Measurements from ENCODE around the gene CLDND2.

DNA sequence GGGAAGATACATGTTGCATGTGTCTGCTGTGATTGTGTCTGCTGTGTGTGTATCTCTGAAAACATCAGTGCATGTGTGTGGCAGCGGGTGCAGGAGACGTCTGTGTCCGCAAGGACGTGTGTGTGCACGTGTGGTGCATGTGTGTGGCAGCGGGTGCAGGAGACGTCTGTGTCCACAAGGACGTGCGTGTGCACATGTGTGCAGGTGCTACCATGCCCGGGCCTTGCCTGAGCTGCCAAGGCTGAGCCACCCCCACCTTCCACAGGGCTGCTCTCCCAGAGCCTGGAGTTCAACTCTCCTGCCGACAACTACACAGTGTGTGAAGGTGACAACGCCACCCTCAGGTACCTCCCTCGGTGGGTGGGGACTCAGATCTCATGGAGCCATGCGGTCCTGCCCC lies 47.0 kb downstream of the CLDND2 start:
- no peak for TF ChIP-seq POLR2AphosphoS5 (IDR thresholded peaks at IDR 0.05; ENCODE audit: low read depth, low read length)
- no peak for TF ChIP-seq SPI1 (IDR thresholded peaks at IDR 0.05; ENCODE audit: low read depth, low read length)
- TF ChIP-seq POLR2A (IDR thresholded peaks at IDR 0.05; ENCODE audit: low read depth, low read length), result no peak
- TF ChIP-seq TAF1 (IDR thresholded peaks at IDR 0.05; ENCODE audit: low read depth, low read length), result no peak
- TF ChIP-seq PAX5 (IDR thresholded peaks at IDR 0.05; ENCODE audit: insufficient read depth, low read length, severe bottlenecking), result no peak
- TF ChIP-seq POU2F2 (IDR thresholded peaks at IDR 0.05; ENCODE audit: low read depth, low read length), result no peak
